ENCODE data around the gene COPB2.
A peak's percentile ranks its signal among the peaks of the same experiment; 100 is the strongest.
"Not testable (repeated sequence)": the region's sequence is repeated elsewhere in the genome, so short reads cannot be mapped to it uniquely, and the experiment has no call there.

Gene COPB2

GRCh38 chr3:139389552-139390368, at the start of gene COPB2:
COPB2 (minus strand) TSS chr3:139389647; CDS start chr3:139389550, 97 bp downstream.
- DNase-seq (ENCODE audit: low read depth): peak; percentile 99

GRCh38 chr3:139434764-139435307, 45.4 kb upstream of the COPB2 start:
- DNase-seq (ENCODE audit: low read depth): peak; percentile 59

GRCh38 chr3:139434228-139434627, 44.8 kb upstream of the COPB2 start:
- no peak for DNase-seq (ENCODE audit: low read depth)

GRCh38 chr3:139433089-139433488, 43.6 kb upstream of the COPB2 start:
- DNase-seq (ENCODE audit: low read depth): no peak

GRCh38 chr3:139430493-139430892, 41.0 kb upstream of the COPB2 start:
- peak; percentile 6 for DNase-seq (ENCODE audit: low read depth)

- peak; percentile 67 for DNase-seq (ENCODE audit: low read depth)
Observed at GRCh38 chr3:139427283-139428060, 38.0 kb upstream of the COPB2 start.

GRCh38 chr3:139425745-139426400, 36.4 kb upstream of the COPB2 start:
- DNase-seq (ENCODE audit: low read depth): peak; percentile 3

GRCh38 chr3:139423232-139423631, 33.8 kb upstream of the COPB2 start:
- DNase-seq (ENCODE audit: low read depth): no peak

- no peak for DNase-seq (ENCODE audit: low read depth)
Observed at GRCh38 chr3:139421460-139421859, 32.0 kb upstream of the COPB2 start.

- no peak for DNase-seq (ENCODE audit: low read depth)
Observed at GRCh38 chr3:139421040-139421439, 31.6 kb upstream of the COPB2 start.

GRCh38 chr3:139418144-139418543, 28.7 kb upstream of the COPB2 start:
- no peak for DNase-seq (ENCODE audit: low read depth)

GRCh38 chr3:139416275-139416674, 26.8 kb upstream of the COPB2 start:
- no peak for DNase-seq (ENCODE audit: low read depth)

GRCh38 chr3:139414608-139415224, 25.3 kb upstream of the COPB2 start:
- DNase-seq (ENCODE audit: low read depth): no peak

GRCh38 chr3:139412891-139413290, 23.4 kb upstream of the COPB2 start:
- DNase-seq (ENCODE audit: low read depth): not testable (repeated sequence)

GRCh38 chr3:139401155-139401554, 11.7 kb upstream of the COPB2 start:
- not testable (repeated sequence) for DNase-seq (ENCODE audit: low read depth)

- DNase-seq (ENCODE audit: low read depth): no peak
Observed at GRCh38 chr3:139396707-139397106, 7.3 kb upstream of the COPB2 start.

- no peak for DNase-seq (ENCODE audit: low read depth)
Observed at GRCh38 chr3:139394116-139394515, 4.7 kb upstream of the COPB2 start.

- no peak for DNase-seq (ENCODE audit: low read depth)
Observed at GRCh38 chr3:139388821-139389551, 461 bp downstream of the COPB2 start.

GRCh38 chr3:139388077-139388476, 1.4 kb downstream of the COPB2 start:
- DNase-seq (ENCODE audit: low read depth): no peak

- not testable (repeated sequence) for DNase-seq (ENCODE audit: low read depth)
Observed at GRCh38 chr3:139382291-139382690, 7.2 kb downstream of the COPB2 start.

- no peak for DNase-seq (ENCODE audit: low read depth)
Observed at GRCh38 chr3:139380575-139380974, 8.9 kb downstream of the COPB2 start.
